PC-9 (cell line): ENCODE results near the gene SYT7.

Source experiments
- EZH2 ChIP-seq: fragments of 200-600 bp; sonication (generic); IDR thresholded peaks from 2 replicates; pipeline ENCODE4 v1.8.0; 2017; ENCODE audit warnings: antibody characterized with exemption, low read depth
- TF ChIP-seq, protein P1 (sequence below): fragments of 200-600 bp; sonication (generic); conservative IDR thresholded peaks from 2 replicates; pipeline ENCODE4 v1.6.1; 2017; ENCODE audit warnings: mixed run types, antibody characterized with exemption, mild to moderate bottlenecking, moderate library complexity

GRCh38 chr11:61542024-61542461 lies 38.8 kb downstream of the SYT7 start:
- TF ChIP-seq, protein P1, sequence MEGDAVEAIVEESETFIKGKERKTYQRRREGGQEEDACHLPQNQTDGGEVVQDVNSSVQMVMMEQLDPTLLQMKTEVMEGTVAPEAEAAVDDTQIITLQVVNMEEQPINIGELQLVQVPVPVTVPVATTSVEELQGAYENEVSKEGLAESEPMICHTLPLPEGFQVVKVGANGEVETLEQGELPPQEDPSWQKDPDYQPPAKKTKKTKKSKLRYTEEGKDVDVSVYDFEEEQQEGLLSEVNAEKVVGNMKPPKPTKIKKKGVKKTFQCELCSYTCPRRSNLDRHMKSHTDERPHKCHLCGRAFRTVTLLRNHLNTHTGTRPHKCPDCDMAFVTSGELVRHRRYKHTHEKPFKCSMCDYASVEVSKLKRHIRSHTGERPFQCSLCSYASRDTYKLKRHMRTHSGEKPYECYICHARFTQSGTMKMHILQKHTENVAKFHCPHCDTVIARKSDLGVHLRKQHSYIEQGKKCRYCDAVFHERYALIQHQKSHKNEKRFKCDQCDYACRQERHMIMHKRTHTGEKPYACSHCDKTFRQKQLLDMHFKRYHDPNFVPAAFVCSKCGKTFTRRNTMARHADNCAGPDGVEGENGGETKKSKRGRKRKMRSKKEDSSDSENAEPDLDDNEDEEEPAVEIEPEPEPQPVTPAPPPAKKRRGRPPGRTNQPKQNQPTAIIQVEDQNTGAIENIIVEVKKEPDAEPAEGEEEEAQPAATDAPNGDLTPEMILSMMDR: no peak
- no peak for TF ChIP-seq EZH2
